ACC112 (cell line): ENCODE data around the gene GGCT.

Experiments used
- H2AFZ ChIP-seq: fragments of 200-600 bp; sonication (generic); one replicate; pipeline ENCODE4 v1.6.0; 2017; ENCODE audit warnings: antibody characterized with exemption, low read length; ENCODE audit not compliant: unreplicated experiment
- H3K27ac ChIP-seq: fragments of 200-600 bp; sonication (generic); 2 replicates; pipeline ENCODE4 v1.5.1; 2014; ENCODE audit warnings: low read depth, mild to moderate bottlenecking, antibody characterized with exemption, low read length, moderate library complexity
- H3K27me3 ChIP-seq: fragments of 200-600 bp; sonication (generic); 2 replicates; pipeline ENCODE4 v1.6.1; 2014; ENCODE audit warnings: mild to moderate bottlenecking, antibody characterized with exemption, low read length, moderate library complexity, mixed read lengths; ENCODE audit not compliant: insufficient read depth
- H3K36me3 ChIP-seq: fragments of 200-600 bp; sonication (generic); 2 replicates; pipeline ENCODE4 v1.6.1; 2016; ENCODE audit warnings: mild to moderate bottlenecking, antibody characterized with exemption, low read length, moderate library complexity, mixed read lengths; ENCODE audit not compliant: insufficient read depth
- H3K4me1 ChIP-seq: fragments of 200-600 bp; sonication (generic); one replicate; pipeline ENCODE4 v1.6.1; 2016; ENCODE audit warnings: low read length, mixed read lengths; ENCODE audit not compliant: insufficient read depth, unreplicated experiment, control insufficient read depth
- H3K4me3 ChIP-seq: fragments of 200-600 bp; sonication (generic); 2 replicates; pipeline ENCODE4 v1.5.1; 2014; ENCODE audit warnings: mild to moderate bottlenecking, low read depth, low read length
- H3K79me2 ChIP-seq: fragments of 200-600 bp; sonication (generic); one replicate; pipeline ENCODE4 v1.6.0; 2016; ENCODE audit warnings: low read length; ENCODE audit not compliant: control insufficient read depth, unreplicated experiment, insufficient read depth

The GGCT gene

DNA sequence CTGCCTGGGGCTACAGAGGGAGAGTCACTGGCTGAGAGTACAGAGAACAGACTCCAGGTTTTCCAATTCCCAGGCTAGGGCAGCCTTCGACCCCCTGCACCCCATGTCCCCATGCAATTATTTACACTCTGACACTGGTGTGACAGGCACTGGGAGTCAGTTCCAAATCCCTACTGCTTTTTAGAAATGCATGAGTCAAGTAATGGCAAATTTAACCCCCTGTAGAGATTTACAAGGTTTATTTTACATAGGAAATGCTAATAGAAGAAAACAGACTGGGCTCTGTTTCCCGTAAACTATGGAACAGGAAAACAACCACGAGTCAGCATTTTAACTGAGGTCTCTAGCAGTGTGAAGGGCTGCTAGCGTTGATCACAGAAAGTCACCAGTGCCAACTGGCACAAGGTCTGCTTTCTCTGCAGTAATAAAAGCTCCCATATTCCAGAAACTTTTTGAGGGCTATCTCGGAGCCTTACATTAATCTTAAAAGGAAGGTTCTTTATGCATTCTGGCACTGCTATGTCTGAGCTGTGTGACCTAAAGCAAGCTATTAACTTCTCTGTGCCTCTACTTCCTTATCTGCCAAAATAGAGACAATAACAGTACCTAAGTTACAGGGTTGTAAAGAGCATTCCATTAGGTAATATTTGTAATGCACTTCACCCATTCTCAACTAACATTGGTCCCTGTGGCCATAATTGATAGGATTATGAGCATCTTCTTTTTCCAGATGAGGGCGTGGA, 54.2 kb downstream of the GGCT start:
- Histone ChIP-seq H3K27ac (no peak overlapping the region), H3K27me3 (no peaks in the 10 kb centered on the region), H3K79me2 (no peaks in the 10 kb centered on the region), H2AFZ (no peak overlapping the region), H3K36me3 (peaks cover 14% of the 10 kb centered on the region; the same call in 1 of the 2 replicates), H3K4me3 (no peak overlapping the region), H3K4me1 (peaks cover 4% of the 10 kb centered on the region)

DNA sequence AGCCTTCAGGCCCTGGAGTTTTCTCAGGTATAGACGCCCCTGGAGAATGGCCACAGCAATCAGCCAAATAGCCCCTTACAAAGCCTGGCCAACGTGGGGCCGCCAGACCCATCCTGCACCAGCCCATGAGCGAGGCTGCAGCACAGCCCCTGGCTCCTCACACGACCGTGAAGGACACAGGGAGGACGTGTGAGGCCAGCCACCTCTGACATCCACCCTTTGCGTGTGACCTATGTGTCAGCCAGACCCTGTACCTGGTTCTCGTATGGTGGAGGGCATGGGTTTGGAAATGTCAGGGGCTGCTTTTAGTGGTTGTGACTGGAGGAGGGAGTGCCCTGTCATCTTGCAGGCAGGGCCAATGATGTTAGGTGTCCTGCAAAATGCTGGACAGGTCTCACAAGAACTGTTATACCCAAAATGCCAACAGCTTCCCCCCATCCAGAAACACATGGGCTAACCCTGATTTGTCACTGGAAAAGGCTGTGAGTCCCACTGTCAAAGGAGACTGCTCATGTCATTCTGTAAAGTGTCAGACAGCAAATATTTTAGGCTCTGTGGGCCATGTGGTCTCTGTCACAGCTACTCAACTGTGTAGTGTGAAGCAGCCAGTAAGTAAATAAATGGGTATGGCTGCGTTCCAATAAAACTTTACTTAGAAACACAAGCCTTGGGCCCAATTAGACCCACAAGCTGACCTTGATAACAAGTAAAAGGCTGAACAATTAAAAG, 56.0 kb downstream of the GGCT start:
- H3K79me2 ChIP-seq: no peaks in the 10 kb centered on the region
- H3K36me3 ChIP-seq: peaks cover 10% of the 10 kb centered on the region; the same call in 1 of the 2 replicates
- no peak overlapping the region for H3K4me3 ChIP-seq
- no peak overlapping the region for H2AFZ ChIP-seq
- H3K27me3 ChIP-seq: no peaks in the 10 kb centered on the region
- H3K4me1 ChIP-seq: peaks cover 4% of the 10 kb centered on the region
- no peak overlapping the region for H3K27ac ChIP-seq

DNA sequence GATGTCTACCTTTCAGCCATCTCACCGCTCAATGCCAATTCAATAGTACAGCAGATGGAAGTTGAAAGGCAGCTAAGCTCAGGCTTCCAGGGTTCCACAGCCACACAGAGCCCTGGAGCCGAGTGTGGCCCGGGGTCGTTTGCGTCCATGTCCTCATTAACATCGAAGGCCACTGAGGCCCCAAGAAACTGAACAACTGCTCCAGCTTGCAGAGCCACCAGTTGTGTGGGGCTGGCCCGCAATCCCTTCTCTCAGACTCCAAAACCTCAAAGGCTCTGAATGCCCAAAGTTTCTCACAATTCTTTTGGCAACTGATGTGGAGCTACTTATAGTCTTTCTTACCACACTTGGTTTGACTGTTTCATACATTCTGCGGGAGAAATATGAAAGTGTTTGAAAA, 57.2 kb downstream of the GGCT start:
- H3K27ac ChIP-seq: no peak overlapping the region
- H3K4me1 ChIP-seq: peaks cover 4% of the 10 kb centered on the region
- H3K79me2 ChIP-seq: no peaks in the 10 kb centered on the region
- no peak overlapping the region for H3K4me3 ChIP-seq
- H2AFZ ChIP-seq: no peak overlapping the region
- H3K27me3 ChIP-seq: no peaks in the 10 kb centered on the region
- peaks cover 10% of the 10 kb centered on the region; the same call in 1 of the 2 replicates for H3K36me3 ChIP-seq
